ENCODE measurements around the gene ARFGAP1.

DNA sequence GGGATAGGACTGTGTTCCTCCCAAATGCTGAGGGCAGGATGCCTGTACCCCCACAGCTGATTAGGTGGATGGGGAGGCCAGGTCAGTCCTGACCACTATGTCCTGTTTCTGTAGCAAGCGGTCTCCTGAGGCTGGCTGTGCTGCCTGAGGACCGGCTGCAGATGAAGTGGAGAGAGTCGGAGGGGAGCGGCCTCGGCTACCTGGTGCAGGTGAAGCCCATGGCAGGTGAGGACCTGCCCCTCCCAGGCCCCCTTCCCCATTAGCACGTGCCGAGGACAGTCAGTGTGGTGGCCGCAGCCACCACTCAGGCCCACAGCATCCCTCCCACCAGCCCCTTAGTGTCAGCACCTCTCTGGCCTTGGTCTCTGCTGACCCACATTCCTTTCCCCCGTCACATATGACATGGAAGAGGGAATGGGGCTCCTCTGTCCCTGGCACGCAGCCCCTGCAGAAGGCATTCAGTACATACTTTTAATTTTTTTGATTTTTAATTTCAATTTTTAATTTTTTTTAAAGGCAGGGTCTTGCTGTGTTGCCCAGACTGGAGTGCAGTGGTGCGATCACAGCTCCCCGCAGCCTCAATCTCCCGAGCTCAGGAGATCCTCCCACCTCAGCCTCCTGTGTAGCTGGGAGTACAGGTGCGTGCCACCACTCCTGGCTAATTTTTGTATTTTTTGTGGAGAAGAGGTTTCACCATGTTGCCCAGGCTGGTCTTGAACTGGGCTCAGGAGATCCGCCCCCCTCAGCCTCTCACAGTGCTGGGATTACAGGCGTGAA, 25.4 kb downstream of the ARFGAP1 start:
- TF ChIP-seq, protein P1, sequence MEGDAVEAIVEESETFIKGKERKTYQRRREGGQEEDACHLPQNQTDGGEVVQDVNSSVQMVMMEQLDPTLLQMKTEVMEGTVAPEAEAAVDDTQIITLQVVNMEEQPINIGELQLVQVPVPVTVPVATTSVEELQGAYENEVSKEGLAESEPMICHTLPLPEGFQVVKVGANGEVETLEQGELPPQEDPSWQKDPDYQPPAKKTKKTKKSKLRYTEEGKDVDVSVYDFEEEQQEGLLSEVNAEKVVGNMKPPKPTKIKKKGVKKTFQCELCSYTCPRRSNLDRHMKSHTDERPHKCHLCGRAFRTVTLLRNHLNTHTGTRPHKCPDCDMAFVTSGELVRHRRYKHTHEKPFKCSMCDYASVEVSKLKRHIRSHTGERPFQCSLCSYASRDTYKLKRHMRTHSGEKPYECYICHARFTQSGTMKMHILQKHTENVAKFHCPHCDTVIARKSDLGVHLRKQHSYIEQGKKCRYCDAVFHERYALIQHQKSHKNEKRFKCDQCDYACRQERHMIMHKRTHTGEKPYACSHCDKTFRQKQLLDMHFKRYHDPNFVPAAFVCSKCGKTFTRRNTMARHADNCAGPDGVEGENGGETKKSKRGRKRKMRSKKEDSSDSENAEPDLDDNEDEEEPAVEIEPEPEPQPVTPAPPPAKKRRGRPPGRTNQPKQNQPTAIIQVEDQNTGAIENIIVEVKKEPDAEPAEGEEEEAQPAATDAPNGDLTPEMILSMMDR (conservative IDR thresholded peaks at IDR 0.05; ENCODE audit: low read depth in 2 of 2), result no peak
- TF ChIP-seq CREB1 (CRISPR knock-in tag; IDR thresholded peaks at IDR 0.05; ENCODE audit: low read depth) (no peak), EZH2 (IDR thresholded peaks at IDR 0.05; ENCODE audit: low read depth, unreplicated experiment) (no peak), POLR2AphosphoS5 (IDR thresholded peaks at IDR 0.05; ENCODE audit: low read depth) (no peak)
- TF ChIP-seq, protein P2, sequence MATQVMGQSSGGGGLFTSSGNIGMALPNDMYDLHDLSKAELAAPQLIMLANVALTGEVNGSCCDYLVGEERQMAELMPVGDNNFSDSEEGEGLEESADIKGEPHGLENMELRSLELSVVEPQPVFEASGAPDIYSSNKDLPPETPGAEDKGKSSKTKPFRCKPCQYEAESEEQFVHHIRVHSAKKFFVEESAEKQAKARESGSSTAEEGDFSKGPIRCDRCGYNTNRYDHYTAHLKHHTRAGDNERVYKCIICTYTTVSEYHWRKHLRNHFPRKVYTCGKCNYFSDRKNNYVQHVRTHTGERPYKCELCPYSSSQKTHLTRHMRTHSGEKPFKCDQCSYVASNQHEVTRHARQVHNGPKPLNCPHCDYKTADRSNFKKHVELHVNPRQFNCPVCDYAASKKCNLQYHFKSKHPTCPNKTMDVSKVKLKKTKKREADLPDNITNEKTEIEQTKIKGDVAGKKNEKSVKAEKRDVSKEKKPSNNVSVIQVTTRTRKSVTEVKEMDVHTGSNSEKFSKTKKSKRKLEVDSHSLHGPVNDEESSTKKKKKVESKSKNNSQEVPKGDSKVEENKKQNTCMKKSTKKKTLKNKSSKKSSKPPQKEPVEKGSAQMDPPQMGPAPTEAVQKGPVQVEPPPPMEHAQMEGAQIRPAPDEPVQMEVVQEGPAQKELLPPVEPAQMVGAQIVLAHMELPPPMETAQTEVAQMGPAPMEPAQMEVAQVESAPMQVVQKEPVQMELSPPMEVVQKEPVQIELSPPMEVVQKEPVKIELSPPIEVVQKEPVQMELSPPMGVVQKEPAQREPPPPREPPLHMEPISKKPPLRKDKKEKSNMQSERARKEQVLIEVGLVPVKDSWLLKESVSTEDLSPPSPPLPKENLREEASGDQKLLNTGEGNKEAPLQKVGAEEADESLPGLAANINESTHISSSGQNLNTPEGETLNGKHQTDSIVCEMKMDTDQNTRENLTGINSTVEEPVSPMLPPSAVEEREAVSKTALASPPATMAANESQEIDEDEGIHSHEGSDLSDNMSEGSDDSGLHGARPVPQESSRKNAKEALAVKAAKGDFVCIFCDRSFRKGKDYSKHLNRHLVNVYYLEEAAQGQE (IDR thresholded peaks at IDR 0.05; ENCODE audit: unreplicated experiment), result no peak
